ENCODE data around the gene GALP.
"Not testable (repeated sequence)": the region's sequence is repeated elsewhere in the genome, so short reads cannot be mapped to it uniquely, and the experiment has no call there.

Gene GALP

GRCh38 chr19:56191115-56191514 lies 15.3 kb downstream of the GALP start:
- no peak for DNase-seq (ENCODE audit: low read depth, low spot score)

GRCh38 chr19:56191711-56192110 lies 15.9 kb downstream of the GALP start:
- no peak for DNase-seq (ENCODE audit: low read depth, low spot score)

GRCh38 chr19:56193981-56194640 lies 18.3 kb downstream of the GALP start:
- DNase-seq (ENCODE audit: low read depth, low spot score) = no peak

- not testable (repeated sequence) for DNase-seq (ENCODE audit: low read depth, low spot score)
Measured at GRCh38 chr19:56197646-56198045, 21.8 kb downstream of the GALP start, which contains the start of gene ZSCAN5B. TSS of gene ZSCAN5B (minus strand) at chr19:56197783. CDS start at chr19:56193052, 4,731 bp downstream.

GRCh38 chr19:56199687-56200086 lies 23.9 kb downstream of the GALP start:
- DNase-seq (ENCODE audit: low read depth, low spot score) = no peak

DNA sequence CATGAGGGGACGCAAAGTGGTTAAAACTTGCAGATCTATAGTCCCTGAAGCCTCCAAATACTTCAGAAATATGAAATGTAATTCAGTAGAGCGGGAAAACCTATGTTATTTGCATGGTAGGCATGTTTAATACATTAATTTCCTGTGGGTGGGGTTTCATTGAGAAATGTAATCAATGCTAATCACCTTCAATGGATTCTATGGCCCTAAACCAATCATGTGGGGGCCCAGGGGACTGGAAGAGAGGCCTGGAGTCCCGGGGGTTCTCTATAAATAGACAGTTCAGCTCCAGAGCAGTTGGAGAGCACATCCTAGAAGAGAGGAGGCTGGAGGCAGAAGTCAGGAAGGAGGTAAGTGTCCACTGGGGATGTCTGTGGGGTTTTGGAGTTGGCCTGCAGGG lies 26.2 kb downstream of the GALP start, which contains the start of gene ZSCAN5C:
TSS of gene ZSCAN5C (plus strand) at position 301 of the 400 bp plus-strand sequence. CDS start 3,641 bp downstream, outside the sequence.
- DNase-seq (ENCODE audit: low read depth, low spot score) = no peak

DNA sequence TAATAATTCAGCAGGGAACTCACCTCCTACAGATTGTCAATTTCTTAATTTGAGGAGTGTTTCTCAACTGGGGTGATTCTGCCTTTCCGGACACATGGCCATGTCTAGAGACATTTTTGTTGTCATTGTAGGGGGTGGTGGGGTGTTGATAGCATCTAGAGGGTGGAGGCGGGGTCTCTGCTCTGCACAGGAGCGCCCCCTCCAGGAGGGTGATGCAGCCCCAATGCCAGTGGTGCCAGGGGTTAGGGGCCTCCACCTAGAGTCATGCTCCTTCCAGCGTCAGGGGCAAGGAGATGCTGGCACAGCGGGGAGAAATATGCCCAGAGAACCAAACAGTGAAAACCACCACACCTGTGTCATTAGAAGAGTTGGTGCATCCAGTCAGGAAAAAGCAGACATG lies 31.8 kb downstream of the GALP start:
- DNase-seq (ENCODE audit: low read depth, low spot score) = not testable (repeated sequence)

- no peak for DNase-seq (ENCODE audit: low read depth, low spot score)
Measured at GRCh38 chr19:56209091-56209490, 33.3 kb downstream of the GALP start.

- not testable (repeated sequence) for DNase-seq (ENCODE audit: low read depth, low spot score)
Measured at GRCh38 chr19:56210036-56210435, 34.2 kb downstream of the GALP start.

- no peak for DNase-seq (ENCODE audit: low read depth, low spot score)
Measured at GRCh38 chr19:56211718-56212117, 35.9 kb downstream of the GALP start.

DNA sequence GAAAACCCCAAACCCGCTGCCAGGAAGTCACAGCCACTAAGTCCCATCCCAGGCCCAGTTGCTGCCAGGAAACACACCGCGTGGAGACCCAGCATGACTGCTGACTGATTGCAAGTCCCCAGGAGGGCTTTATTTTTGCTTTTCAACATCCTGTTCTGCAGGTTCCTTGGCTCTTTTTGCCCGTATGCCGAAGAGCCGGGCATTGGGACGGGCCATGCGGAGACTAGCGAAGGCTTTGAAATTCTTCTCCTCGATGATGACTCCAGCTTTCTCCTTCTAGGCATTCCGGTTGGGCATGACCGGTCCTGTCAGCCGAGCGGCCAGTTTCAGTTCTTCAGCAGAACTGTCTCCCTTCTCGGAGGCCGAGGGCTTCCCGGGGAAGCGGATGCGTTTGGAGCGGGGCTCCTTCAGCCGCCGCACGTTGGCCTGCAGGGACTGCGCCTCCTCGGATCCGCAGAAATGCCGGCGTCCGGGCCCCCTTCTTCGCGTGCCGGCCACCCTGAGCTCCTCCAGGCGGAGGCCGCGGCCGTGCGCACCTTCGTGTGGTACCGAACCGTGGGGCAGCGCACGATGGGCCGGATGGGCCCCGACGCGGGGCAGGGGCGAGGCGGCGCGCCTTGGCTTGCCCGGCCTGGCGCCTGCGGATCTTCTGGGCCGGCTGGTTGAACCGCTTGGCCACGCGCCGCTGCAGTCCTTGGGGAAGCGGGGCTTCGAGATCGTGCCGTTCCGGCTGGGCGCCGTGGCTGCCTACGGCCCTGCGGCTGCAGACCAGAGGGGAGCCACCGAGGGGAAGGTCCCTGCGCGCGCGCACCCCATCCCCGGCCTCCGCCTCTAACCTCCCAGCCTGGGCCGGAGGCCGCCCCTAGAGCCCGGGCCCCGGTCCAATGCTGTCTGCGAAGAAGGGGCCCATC lies 41.5 kb downstream of the GALP start:
- DNase-seq (ENCODE audit: low read depth, low spot score) = no peak

GRCh38 chr19:56218961-56219360 lies 43.2 kb downstream of the GALP start:
- no peak for DNase-seq (ENCODE audit: low read depth, low spot score)

DNA sequence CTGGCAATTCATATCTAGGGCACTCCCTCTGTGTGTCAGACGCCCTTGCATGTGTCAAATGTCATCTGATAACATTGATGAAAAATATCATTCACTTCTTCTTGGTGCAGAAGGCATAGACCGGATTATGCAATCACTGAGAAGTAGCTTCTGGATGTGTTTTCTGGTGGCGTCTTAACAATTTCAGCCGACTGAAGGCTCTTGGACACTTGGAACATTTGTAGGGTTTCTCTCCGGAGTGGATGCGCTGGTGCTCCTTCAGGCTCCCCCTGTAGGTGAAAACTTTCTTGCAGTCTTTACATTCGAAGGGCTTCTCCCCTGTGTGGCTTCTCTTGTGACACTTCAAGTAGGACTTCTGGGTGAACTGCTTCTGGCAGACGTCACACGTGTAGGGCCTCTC lies 45.6 kb downstream of the GALP start:
- not testable (repeated sequence) for DNase-seq (ENCODE audit: low read depth, low spot score)

- DNase-seq (ENCODE audit: low read depth, low spot score) = no peak
Measured at GRCh38 chr19:56221851-56222250, 46.0 kb downstream of the GALP start.

GRCh38 chr19:56222901-56223300 lies 47.1 kb downstream of the GALP start:
- no peak for DNase-seq (ENCODE audit: low read depth, low spot score)

DNA sequence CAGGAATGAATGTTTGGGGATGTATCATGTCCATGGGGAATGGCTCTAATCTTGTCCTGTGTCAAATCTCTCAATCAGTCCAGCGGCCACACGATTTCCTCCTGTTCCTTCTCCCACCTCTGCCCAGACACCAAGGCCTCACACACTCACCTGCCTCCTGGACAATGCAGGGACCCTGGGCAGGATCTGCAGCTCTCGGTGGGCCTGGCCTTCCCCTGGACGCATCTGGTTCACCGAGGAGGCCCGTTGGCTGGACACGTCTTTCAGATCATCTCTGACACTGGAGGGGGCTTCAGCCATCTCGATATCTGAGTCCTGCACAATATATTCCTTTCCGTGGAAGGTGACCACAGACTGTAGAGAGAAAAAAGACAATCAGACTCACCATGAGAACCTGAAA lies 47.7 kb downstream of the GALP start:
- no peak for DNase-seq (ENCODE audit: low read depth, low spot score)

Data from activated CD4-positive, CD25-positive, alpha-beta regulatory T cell treated with anti-CD3 and anti-CD28 coated beads, Interleukin-2, amount 50 U/mL, for 16 hours (primary cell).